Suprapubic skin (tissue), 4 donors: ENCODE results near the gene ODAD4.

Experiments
- EP300 ChIP-seq: sonication (generic); formaldehyde crosslinking; IDR thresholded peaks from one replicate; pipeline ENCODE4 v1.6.1; 2017; ENCODE audit warnings: antibody characterized with exemption
- POLR2A ChIP-seq, 2 donors: fragments of 450-650 bp; IDR thresholded peaks; one replicate each; pipeline ENCODE4 v1.6.1; 2017; ENCODE audit warnings: antibody characterized with exemption in 2 of 2, mild to moderate bottlenecking in 2 of 2, moderate library complexity in 2 of 2
- POLR2AphosphoS5 ChIP-seq, 3 donors: sonication (generic); formaldehyde crosslinking; IDR thresholded peaks; one replicate each; pipeline ENCODE4 v1.6.1; 2017; ENCODE audit warnings: antibody characterized with exemption in 3 of 3
- TF ChIP-seq, protein P1 (sequence below), 2 donors: fragments of 200-600 bp in 1 of 2; fragments of 450-650 bp in 1 of 2; sonication (generic) in 1 of 2; IDR thresholded peaks; one replicate each; pipeline ENCODE4 v1.5.1; 2016 to 2019; ENCODE audit warnings: antibody characterized with exemption in 2 of 2, mild to moderate bottlenecking in 1 of 2, moderate library complexity in 1 of 2

- TF ChIP-seq POLR2AphosphoS5 (IDR thresholded peaks at IDR 0.05) (no peak), EP300 (no peak), POLR2A (IDR thresholded peaks at IDR 0.05) (no peak)
- TF ChIP-seq, protein P1, sequence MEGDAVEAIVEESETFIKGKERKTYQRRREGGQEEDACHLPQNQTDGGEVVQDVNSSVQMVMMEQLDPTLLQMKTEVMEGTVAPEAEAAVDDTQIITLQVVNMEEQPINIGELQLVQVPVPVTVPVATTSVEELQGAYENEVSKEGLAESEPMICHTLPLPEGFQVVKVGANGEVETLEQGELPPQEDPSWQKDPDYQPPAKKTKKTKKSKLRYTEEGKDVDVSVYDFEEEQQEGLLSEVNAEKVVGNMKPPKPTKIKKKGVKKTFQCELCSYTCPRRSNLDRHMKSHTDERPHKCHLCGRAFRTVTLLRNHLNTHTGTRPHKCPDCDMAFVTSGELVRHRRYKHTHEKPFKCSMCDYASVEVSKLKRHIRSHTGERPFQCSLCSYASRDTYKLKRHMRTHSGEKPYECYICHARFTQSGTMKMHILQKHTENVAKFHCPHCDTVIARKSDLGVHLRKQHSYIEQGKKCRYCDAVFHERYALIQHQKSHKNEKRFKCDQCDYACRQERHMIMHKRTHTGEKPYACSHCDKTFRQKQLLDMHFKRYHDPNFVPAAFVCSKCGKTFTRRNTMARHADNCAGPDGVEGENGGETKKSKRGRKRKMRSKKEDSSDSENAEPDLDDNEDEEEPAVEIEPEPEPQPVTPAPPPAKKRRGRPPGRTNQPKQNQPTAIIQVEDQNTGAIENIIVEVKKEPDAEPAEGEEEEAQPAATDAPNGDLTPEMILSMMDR (IDR thresholded peaks at IDR 0.05), result no peak
Measured at GRCh38 chr17:41935641-41936040, 5.2 kb downstream of the ODAD4 start.
